ENCODE data around the gene GINS2. TPM values are rescaled to one million over a fixed set of nuclear protein-coding genes. Genes with fewer than 3 reads are reported as not detected.

The GINS2 gene
- total and polyA plus RNA-seq, 2 donors (not counting 3 experiments of a cell fraction or from before 2014, with no cell fraction given): 10.4 to 24.1 TPM

DNA sequence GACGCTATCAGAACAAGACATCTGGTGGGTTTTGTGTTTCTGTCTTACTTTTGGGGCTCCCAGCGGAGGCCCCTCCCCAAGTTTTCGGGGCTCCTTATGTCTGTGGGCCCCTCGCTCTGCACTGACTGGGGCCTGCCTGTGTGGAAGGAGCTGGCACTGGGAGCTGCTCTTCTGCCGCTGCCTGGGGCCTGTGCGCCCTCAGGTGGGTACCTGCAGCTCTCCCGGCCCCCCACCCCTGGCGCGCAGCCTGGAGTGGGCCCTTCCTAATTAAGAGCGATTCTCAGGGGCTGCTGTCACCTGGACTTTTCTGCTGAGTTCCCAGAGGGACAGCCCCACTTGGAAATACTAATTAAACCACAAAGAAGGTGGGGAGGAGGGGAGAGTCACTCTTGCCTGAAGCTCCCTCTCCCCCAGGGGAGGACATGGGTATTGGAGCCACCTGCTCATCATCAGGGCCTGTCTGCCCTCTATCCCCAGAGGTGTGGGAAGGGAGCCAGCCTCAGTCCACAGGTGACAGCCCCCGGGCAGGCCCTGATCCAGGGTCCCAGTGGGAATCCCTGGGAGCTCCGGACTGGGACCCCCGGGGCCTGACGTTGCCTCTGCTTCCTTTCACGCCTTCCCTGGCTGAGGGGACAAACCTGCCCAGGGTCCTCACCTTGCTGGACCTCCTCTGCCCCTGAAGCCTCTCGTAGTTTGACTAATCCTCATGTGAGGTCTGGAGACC lies 39.2 kb downstream of the GINS2 start:
- Histone ChIP-seq H3K27me3 (ENCODE audit: control insufficient read depth in 2 of 2, insufficient read depth in 2 of 2, low read length in 2 of 2) (no peaks in the 10 kb centered on the region), H3K4me2 (ENCODE audit: insufficient read depth, low read length) (no peak overlapping the region), H3K4me3 (replicated peaks in 1 of 3; ENCODE audit: insufficient read depth in 1 of 3, low read depth in 1 of 3, low read length in 3 of 3) (no peak overlapping the region), H3K79me2 (ENCODE audit: control insufficient read depth, insufficient read depth, low read length) (no peaks in the 10 kb centered on the region), H3K4me1 (ENCODE audit: control insufficient read depth, extremely low read depth, insufficient read depth, low read length) (no peaks in the 10 kb centered on the region), H2AFZ (ENCODE audit: low read depth, low read length) (no peak overlapping the region), H3K9me1 (replicated peaks; ENCODE audit: control insufficient read depth, extremely low read depth, insufficient read depth, low read length) (no peaks in the 10 kb centered on the region), H4K20me1 (replicated peaks; ENCODE audit: control insufficient read depth, extremely low read depth, insufficient read depth, low read length) (no peaks in the 10 kb centered on the region), H3K9me3 (replicated peaks; ENCODE audit: control insufficient read depth, insufficient read depth, low read length) (no peaks in the 10 kb centered on the region), H3K27ac (ENCODE audit: insufficient read depth, low read depth, low read length) (no peak overlapping the region), H3K36me3 (ENCODE audit: control insufficient read depth in 2 of 2, extremely low read depth in 1 of 2, insufficient read depth in 2 of 2, low read length in 2 of 2) (no peaks in the 10 kb centered on the region), H3K9ac (replicated peaks; ENCODE audit: extremely low read depth, insufficient read depth, low read length) (no peak overlapping the region)
- ChIA-PET CTCF (interaction anchor here (0.5 to 3.5 kb wide), 6 partner anchors 10 to 126 kb away, joined by 3 to 16 read pairs (median 3); no protein-coding TSS in a partner anchor), POLR2A (no interaction called here)
- DNase-seq (ENCODE audit: low read depth, low spot score): no peak
- intact Hi-C loops (cut with micrococcal nuclease) (no loop called here), dilution Hi-C loops (cut with MboI; ENCODE audit: extremely low pct_ligation_motif_present, low sequenced_read_pairs) (no loop called here)
- no peak for FAIRE-seq
- no TSS peak for BruUV-seq (replicated peaks)
- TF ChIP-seq, protein P1, sequence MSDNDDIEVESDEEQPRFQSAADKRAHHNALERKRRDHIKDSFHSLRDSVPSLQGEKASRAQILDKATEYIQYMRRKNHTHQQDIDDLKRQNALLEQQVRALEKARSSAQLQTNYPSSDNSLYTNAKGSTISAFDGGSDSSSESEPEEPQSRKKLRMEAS (IDR thresholded peaks at IDR 0.05; ENCODE audit: insufficient read depth, insufficient read length): no peak
- TF ChIP-seq POLR2A (IDR thresholded peaks at IDR 0.05; ENCODE audit: low read depth, low read length) (no peak), EZH2 (IDR thresholded peaks at IDR 0.05; ENCODE audit: borderline replicate concordance, low read depth, low read length, severe bottlenecking) (no peak), POLR2AphosphoS5 (IDR thresholded peaks at IDR 0.05; ENCODE audit: insufficient read depth, low read depth, low read length) (no peak), FOS (IDR thresholded peaks at IDR 0.05; ENCODE audit: borderline replicate concordance, insufficient read depth, low read length) (no peak), GATA2 (IDR thresholded peaks at IDR 0.05; ENCODE audit: insufficient read depth, insufficient read length, low read depth, low read length) (no peak), MYC (IDR thresholded peaks at IDR 0.05; ENCODE audit: low read depth, low read length) (no peak), JUN (IDR thresholded peaks at IDR 0.05; ENCODE audit: borderline replicate concordance, insufficient read depth, insufficient read length, low read depth) (no peak)
- TF ChIP-seq, protein P2, sequence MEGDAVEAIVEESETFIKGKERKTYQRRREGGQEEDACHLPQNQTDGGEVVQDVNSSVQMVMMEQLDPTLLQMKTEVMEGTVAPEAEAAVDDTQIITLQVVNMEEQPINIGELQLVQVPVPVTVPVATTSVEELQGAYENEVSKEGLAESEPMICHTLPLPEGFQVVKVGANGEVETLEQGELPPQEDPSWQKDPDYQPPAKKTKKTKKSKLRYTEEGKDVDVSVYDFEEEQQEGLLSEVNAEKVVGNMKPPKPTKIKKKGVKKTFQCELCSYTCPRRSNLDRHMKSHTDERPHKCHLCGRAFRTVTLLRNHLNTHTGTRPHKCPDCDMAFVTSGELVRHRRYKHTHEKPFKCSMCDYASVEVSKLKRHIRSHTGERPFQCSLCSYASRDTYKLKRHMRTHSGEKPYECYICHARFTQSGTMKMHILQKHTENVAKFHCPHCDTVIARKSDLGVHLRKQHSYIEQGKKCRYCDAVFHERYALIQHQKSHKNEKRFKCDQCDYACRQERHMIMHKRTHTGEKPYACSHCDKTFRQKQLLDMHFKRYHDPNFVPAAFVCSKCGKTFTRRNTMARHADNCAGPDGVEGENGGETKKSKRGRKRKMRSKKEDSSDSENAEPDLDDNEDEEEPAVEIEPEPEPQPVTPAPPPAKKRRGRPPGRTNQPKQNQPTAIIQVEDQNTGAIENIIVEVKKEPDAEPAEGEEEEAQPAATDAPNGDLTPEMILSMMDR (IDR thresholded peaks at IDR 0.05; ENCODE audit: extremely low read depth in 1 of 2, insufficient read depth in 1 of 2, low read depth in 1 of 2, low read length in 2 of 2): no peak

All from endothelial cell of umbilical vein (primary cell).